Fibroblast of lung (primary cell): ENCODE results near the gene IL1RAPL2. TPM values are rescaled to one million over a fixed set of nuclear protein-coding genes. Genes with fewer than 3 reads are reported as not detected.

Experiments
- DNase-seq, 2 donors: peaks; one replicate each; pipeline versions ENCODE4 v3.0.0 to v3.0.0-alpha.2; 2010; ENCODE audit warnings: low read depth in 2 of 2
- H2AFZ ChIP-seq: 2 replicates; pipeline ENCODE4 v1.5.1; 2012; ENCODE audit warnings: low read length, control low read depth, inconsistent platforms
- H3K27ac ChIP-seq: 2 replicates; pipeline ENCODE4 v1.5.1; 2011; ENCODE audit warnings: low read length, control low read depth; ENCODE audit not compliant: insufficient read depth
- H3K27me3 ChIP-seq: 2 replicates; pipeline ENCODE4 v1.5.1; 2011; ENCODE audit warnings: mild to moderate bottlenecking, low read length; ENCODE audit not compliant: control insufficient read depth, insufficient read depth
- H3K36me3 ChIP-seq: 2 replicates; pipeline ENCODE4 v1.5.1; 2011; ENCODE audit warnings: low read length; ENCODE audit not compliant: control insufficient read depth, insufficient read depth
- H3K4me1 ChIP-seq: 2 replicates; pipeline ENCODE4 v1.5.1; 2011; ENCODE audit warnings: low read length; ENCODE audit not compliant: control insufficient read depth, insufficient read depth; ENCODE audit errors: extremely low read depth
- H3K4me2 ChIP-seq: 2 replicates; pipeline ENCODE4 v1.5.1; 2011; ENCODE audit warnings: low read length, control low read depth; ENCODE audit not compliant: insufficient read depth; ENCODE audit errors: extremely low read depth
- H3K4me3 ChIP-seq, 4 experiments: fragments of 200-600 bp in 1 of 4; sonication (generic) in 1 of 4; replicated peaks in 1 of 4; 2 replicates each; pipeline ENCODE4 v1.5.1; 2011 to 2016; ENCODE audit warnings: low read length in 4 of 4, low read depth in 3 of 4, mild to moderate bottlenecking in 3 of 4, control low read depth in 2 of 4, inconsistent platforms in 1 of 4, mixed read lengths in 1 of 4; ENCODE audit not compliant: insufficient read depth in 1 of 4; ENCODE audit errors: control extremely low read depth in 1 of 4
- H3K79me2 ChIP-seq: 2 replicates; pipeline ENCODE4 v1.5.1; 2012; ENCODE audit warnings: mild to moderate bottlenecking, low read length, inconsistent platforms; ENCODE audit not compliant: control insufficient read depth, insufficient read depth
- H3K9ac ChIP-seq: 2 replicates; pipeline ENCODE4 v1.5.1; 2011; ENCODE audit warnings: mild to moderate bottlenecking, low read length, control low read depth; ENCODE audit not compliant: insufficient read depth
- H3K9me3 ChIP-seq: 2 replicates; pipeline ENCODE4 v1.5.1; 2012; ENCODE audit warnings: low read depth, low read length; ENCODE audit not compliant: control insufficient read depth, insufficient read depth
- H4K20me1 ChIP-seq: 2 replicates; pipeline ENCODE4 v1.5.1; 2011; ENCODE audit warnings: low read length; ENCODE audit not compliant: control insufficient read depth, insufficient read depth; ENCODE audit errors: extremely low read depth
- EZH2 ChIP-seq: IDR thresholded peaks from 2 replicates; pipeline ENCODE4 v1.5.1; 2012; ENCODE audit warnings: low read length, control low read depth, mild to moderate bottlenecking; ENCODE audit errors: missing control alignments
- polyA plus RNA-seq, 2 donors: library from polyadenylated mRNA; depleted of rRNA in 1 of 2; stranded (reverse) in 1 of 2; unstranded in 1 of 2; fragments of >200 nt; gene quantifications; 2 replicates each; pipeline ENCODE4 v1.2.1, GENCODE V29; 2011 to 2012; ENCODE audit warnings: missing spikeins in 1 of 2
- total RNA-seq: library from RNA; depleted of rRNA; stranded (reverse); fragments of >200 nt; gene quantifications from 2 replicates; pipeline ENCODE4 v1.2.1, GENCODE V29; 2014
- TF ChIP-seq, protein P1 (sequence below), 2 donors: IDR thresholded peaks in 1 of 2; conservative IDR thresholded peaks in 1 of 2; 1 replicate in 1 of 2; 2 replicates in 1 of 2; pipeline ENCODE4 v1.5.1; 2011 to 2012; ENCODE audit warnings: low read length in 2 of 2, control low read depth in 1 of 2, inconsistent platforms in 1 of 2, low read depth in 1 of 2, mild to moderate bottlenecking in 1 of 2

Gene IL1RAPL2
- total and polyA plus RNA-seq, 2 donors (not counting 1 experiment from before 2014, with no cell fraction given), result 0.22 TPM; not detected in 1

DNA sequence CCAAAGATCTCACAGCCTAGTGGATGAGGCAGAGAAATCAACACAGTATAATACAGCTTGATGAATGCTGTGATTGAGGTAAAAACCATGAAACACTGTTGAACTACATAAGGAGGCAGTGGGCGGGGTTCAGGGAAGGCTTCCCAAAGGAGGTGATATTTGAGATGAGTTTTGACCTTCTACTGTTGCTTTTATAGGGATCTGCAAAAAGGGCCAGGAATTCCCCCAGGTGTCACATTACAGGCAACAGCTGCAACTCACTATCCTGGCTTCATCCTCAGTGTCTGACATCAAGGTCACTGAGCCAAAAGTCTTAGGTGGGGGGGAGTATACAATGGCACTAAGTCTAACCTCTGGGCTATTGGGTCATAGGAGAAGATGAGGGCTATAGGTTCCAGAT, 1070.7 kb downstream of the IL1RAPL2 start:
- no peaks in the 10 kb centered on the region for H3K27me3 ChIP-seq
- no peaks in the 10 kb centered on the region for H3K79me2 ChIP-seq
- H3K27ac ChIP-seq, result no peak overlapping the region
- peak in 1 of 2 donors; percentile 19 for DNase-seq
- H3K9me3 ChIP-seq, result no peaks in the 10 kb centered on the region
- no peaks in the 10 kb centered on the region for H3K4me1 ChIP-seq
- H3K4me3 ChIP-seq, result no peak overlapping the region
- H4K20me1 ChIP-seq, result no peaks in the 10 kb centered on the region
- H3K4me2 ChIP-seq, result no peak overlapping the region
- H3K36me3 ChIP-seq, result no peaks in the 10 kb centered on the region
- H3K9ac ChIP-seq, result no peak overlapping the region
- TF ChIP-seq, protein P1, sequence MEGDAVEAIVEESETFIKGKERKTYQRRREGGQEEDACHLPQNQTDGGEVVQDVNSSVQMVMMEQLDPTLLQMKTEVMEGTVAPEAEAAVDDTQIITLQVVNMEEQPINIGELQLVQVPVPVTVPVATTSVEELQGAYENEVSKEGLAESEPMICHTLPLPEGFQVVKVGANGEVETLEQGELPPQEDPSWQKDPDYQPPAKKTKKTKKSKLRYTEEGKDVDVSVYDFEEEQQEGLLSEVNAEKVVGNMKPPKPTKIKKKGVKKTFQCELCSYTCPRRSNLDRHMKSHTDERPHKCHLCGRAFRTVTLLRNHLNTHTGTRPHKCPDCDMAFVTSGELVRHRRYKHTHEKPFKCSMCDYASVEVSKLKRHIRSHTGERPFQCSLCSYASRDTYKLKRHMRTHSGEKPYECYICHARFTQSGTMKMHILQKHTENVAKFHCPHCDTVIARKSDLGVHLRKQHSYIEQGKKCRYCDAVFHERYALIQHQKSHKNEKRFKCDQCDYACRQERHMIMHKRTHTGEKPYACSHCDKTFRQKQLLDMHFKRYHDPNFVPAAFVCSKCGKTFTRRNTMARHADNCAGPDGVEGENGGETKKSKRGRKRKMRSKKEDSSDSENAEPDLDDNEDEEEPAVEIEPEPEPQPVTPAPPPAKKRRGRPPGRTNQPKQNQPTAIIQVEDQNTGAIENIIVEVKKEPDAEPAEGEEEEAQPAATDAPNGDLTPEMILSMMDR (conservative IDR thresholded peaks at IDR 0.05 in 1 of 2, IDR thresholded peaks at IDR 0.05 in 1 of 2; ENCODE audit: low read depth in 1 of 2, low read length in 2 of 2), result no peak
- no peak for TF ChIP-seq EZH2
- H2AFZ ChIP-seq, result no peak overlapping the region

DNA sequence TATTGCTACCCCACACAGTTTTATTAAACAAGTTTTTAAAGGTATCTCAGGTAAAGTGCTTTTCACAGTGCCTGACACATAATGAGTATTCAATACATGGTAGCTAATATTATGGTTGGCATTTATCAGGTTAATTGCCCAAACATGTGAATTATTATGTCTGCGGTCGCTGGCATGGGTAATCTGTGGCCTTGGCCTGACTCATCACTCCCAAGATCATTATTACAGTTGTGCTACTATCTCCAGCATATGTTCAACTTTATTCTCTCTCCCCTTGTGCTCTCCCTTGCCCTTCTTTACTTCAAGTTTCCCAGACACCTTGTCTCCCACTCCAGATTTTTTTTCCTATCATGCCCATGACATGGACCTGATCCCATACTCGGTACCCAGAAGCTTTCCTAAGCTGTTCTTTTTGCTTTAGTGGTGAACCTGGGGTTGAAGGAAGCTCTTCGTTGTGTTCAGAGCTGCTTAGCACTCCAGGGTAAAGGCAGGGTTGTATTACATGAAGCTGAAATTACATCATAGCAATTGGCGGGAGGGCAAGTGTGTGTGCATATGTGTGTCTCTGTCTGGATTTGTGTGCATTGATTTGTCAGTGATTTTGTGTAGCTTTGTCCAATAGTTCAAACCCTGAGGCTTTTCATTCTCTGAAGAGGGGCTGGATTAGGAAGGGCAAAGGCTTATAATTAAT, 1079.8 kb downstream of the IL1RAPL2 start:
- H3K9me3 ChIP-seq, result no peaks in the 10 kb centered on the region
- H3K79me2 ChIP-seq, result no peaks in the 10 kb centered on the region
- H3K9ac ChIP-seq, result no peak overlapping the region
- TF ChIP-seq, protein P1 (conservative IDR thresholded peaks at IDR 0.05 in 1 of 2, IDR thresholded peaks at IDR 0.05 in 1 of 2; ENCODE audit: low read depth in 1 of 2, low read length in 2 of 2), result no peak
- no peak for TF ChIP-seq EZH2
- no peaks in the 10 kb centered on the region for H3K36me3 ChIP-seq
- H3K4me1 ChIP-seq, result no peaks in the 10 kb centered on the region
- H3K4me2 ChIP-seq, result no peak overlapping the region
- no peaks in the 10 kb centered on the region for H3K27me3 ChIP-seq
- H2AFZ ChIP-seq, result no peak overlapping the region
- no peaks in the 10 kb centered on the region for H4K20me1 ChIP-seq
- no peak overlapping the region for H3K27ac ChIP-seq
- DNase-seq, result peak; percentile 13 to 15
- H3K4me3 ChIP-seq, result no peak overlapping the region

DNA sequence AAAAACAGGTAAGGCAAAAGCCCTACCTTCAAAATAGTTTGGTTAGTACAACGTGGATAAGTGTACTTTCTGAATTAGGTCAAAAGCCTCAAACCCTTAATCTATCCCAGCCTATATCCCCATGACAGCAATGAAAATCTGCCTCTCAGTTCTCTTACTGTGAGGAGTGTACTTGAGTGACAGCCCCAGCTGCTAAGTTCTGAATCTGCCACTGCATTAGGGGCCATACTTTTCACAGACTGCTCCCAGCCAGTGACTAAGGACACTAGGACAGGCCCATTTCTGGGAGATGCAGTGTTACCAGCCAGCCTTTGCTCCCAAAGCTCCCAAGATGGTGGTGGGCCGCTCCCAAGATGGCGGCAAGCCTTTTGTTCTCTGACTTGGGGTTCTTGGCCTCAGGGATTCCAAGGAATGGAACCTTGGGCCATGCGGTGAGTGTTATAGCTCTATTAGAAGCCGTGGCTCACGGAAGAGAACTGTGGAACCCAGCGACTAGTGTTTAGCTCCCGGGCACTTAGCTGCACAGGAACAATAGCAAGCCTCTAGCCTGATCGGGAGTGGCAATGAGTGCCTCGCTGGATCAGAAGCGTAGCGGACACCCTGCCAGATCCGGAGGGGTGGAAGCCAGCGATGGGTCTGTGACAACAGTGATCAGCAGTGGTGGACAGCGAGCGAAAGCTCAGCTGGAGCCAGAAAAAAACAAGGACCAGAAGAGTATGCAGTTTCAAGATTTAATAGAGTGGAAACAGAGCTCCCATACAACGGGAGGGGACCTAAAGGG, 1080.8 kb downstream of the IL1RAPL2 start:
- Histone ChIP-seq H2AFZ (no peak overlapping the region), H3K4me2 (no peak overlapping the region), H3K9me3 (no peaks in the 10 kb centered on the region), H3K79me2 (no peaks in the 10 kb centered on the region), H3K27ac (no peak overlapping the region), H3K4me1 (no peaks in the 10 kb centered on the region), H3K36me3 (no peaks in the 10 kb centered on the region), H3K9ac (no peak overlapping the region), H4K20me1 (no peaks in the 10 kb centered on the region), H3K27me3 (no peaks in the 10 kb centered on the region), H3K4me3 (no peak overlapping the region)
- DNase-seq, result no peak
- TF ChIP-seq EZH2, result no peak
- TF ChIP-seq, protein P1 (conservative IDR thresholded peaks at IDR 0.05 in 1 of 2, IDR thresholded peaks at IDR 0.05 in 1 of 2; ENCODE audit: low read depth in 1 of 2, low read length in 2 of 2), result no peak
